NCI-H2171 treated with DMSO at 0.1 percent for 48 hours (cell line): ENCODE results near the gene DNAH1.

ENCODE experiments used
- DNase-seq: peaks from one replicate; lab custom pipeline; 2025; lab: John Stamatoyannopoulos, UW

Gene DNAH1

GRCh38 chr3:52358362-52358940 is 42.3 kb downstream of the DNAH1 start:
- no peak for DNase-seq

DNA sequence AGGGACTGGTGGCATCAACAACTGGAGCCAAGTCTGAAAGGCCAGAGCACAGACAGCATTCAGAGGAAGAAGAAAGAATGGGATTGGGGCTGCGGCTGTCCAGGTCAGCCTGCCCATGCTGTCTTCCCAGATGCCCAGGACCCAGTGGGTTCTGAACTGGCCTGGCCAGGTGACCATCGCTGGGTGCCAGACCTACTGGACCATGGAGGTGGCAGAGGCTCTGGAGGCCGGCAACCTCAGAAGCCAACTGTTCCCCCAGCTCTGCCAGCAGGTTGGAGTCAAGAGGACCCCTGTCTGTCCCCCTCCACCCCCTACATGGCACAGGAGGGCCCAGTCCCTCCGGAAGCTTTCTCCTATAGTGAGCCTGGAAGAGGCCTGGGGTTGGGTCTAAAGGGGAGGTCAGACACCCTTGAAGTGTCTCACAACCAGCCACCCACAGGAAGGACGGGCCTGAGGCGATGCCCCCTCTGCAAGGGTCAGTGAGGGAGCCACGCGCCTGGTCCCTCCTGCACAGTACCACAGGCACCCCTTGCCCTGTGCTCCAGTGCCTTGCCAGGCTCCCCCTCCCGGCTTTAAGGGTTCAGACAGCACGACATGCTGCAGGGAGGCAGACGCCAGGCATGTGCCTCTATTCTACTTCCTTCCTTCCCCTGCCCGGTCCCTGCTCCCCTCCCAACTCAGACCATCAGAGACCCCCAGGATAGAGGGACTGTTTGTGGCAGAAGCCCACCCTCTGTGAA is 43.2 kb downstream of the DNAH1 start:
- DNase-seq: no peak

DNA sequence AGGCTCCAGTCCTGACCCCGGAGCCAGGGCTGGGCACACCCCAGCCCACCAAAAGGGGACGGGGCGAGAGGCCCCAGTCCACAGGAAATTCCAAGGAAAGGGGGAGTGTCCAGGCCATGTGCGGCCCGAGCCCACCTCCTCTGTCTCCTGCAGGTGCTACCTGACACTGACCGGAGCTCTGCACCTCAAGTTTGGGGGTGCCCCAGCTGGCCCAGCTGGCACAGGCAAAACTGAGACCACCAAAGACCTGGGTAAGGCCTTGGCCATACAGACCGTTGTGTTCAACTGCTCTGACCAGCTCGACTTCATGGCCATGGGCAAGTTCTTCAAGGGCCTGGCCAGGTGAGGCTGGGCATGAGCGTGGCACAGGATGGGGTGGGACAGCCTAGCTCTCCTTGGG is 44.9 kb downstream of the DNAH1 start:
- no peak for DNase-seq

DNA sequence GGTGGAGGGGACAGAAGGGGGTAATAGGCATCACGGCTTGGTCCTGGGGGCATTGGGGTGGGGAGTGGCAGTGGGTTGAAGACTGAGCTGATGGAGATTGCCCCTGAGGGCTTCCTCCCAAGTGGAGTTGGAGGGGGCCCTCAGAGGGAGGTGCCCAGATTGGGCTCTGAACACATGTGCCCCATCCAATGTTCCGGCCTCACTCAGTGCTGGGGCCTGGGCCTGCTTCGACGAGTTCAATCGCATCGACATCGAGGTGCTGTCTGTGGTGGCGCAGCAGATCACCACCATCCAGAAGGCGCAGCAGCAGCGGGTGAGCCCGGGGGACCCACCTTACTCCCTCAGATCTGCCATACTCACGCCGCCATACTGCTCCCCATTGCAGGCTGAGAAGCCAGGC is 45.3 kb downstream of the DNAH1 start:
- no peak for DNase-seq

- DNase-seq: no peak
These were observed 45.8 kb downstream of the DNAH1 start for GRCh38 chr3:52361898-52362297.

DNA sequence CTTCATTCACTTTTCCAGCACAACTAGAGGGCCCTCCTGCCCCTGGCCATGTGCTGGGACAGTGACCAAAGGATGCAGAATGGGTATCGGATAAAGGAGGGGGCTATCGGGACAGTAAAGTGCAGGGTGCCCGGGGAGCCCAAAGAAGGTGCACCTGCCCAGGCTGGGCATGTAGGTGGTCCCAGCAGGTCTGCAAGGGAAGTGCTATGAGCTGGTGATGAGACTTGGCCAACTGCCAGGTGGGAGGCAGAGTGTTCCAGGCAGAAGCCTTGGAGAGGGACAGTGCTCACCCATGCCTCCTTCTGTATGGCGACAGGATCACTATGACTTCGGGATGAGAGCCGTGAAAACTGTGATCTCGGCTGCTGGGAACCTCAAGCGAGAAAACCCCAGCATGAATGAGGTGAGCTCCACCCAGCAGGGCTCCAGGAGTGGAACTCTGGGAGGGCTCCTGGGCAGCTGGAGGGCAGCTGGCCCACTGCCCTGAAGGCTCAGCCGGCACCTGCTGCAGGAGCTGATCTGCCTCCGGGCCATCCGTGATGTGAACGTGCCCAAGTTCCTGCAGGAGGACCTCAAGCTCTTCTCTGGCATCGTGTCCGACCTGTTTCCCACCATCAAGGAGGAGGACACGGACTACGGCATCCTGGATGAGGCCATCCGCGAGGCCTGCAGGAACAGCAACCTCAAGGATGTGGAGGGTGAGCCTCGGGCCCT is 48.4 kb downstream of the DNAH1 start:
- no peak for DNase-seq

- DNase-seq: no peak
These were observed 50.4 kb downstream of the DNAH1 start for GRCh38 chr3:52366527-52366926.

- no peak for DNase-seq
These were observed 52.1 kb downstream of the DNAH1 start for GRCh38 chr3:52367891-52368880.

- DNase-seq: no peak
These were observed 54.4 kb downstream of the DNAH1 start for GRCh38 chr3:52370531-52370930.

DNA sequence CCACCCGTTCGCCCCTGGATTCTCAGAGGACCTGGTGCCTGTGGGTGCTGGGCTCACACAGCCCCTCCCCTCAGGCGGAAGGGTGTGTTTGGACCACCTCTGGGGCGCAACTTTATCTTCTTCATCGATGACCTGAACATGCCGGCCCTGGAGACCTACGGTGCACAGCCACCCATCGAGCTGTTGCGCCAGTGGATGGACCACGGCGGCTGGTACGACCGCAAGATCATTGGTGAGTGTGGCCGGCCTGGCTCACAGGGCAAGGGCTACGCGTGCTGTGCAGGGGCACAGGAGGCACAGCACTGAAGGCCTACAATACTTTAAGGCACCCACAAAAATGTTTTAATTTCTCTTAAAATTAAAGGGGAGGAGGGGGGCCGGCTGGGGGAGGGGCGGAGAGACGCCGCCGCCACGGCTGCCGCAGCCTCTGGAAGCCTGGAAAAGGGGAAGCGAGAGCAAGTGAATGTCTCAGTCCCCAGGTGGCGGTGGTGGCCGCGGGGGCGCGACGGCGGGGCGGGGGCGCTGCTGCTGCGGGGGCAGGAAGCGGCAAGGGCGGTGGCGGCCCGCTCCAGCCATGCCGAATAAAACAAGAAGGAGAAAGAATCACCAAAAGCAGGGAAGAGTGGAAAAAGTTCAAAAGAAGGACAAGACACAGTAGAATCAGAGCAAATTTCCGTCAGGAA is 56.8 kb downstream of the DNAH1 start:
- DNase-seq: no peak

DNA sequence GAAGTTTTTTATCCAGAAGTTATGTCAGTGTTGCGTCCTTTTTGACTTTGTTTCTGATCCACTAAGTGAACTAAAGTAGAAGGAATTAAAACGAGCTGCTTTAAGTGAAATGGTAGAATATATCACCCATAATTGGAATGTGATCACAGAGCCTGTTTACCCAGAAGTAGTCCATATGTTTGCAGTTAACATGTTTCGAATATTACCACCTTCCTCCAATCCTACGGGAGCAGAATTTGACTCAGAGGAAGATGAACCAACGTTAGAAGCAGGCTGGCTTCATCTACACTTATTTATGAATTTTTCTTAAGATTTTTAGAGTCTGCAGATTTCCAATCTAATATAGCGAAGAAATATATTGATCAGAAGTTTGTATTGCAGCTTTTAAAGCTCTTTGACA is 57.6 kb downstream of the DNAH1 start:
- no peak for DNase-seq

- DNase-seq: no peak
These were observed 58.1 kb downstream of the DNAH1 start for GRCh38 chr3:52374173-52374572.

GRCh38 chr3:52379610-52380009 is 63.5 kb downstream of the DNAH1 start:
- DNase-seq: no peak

DNA sequence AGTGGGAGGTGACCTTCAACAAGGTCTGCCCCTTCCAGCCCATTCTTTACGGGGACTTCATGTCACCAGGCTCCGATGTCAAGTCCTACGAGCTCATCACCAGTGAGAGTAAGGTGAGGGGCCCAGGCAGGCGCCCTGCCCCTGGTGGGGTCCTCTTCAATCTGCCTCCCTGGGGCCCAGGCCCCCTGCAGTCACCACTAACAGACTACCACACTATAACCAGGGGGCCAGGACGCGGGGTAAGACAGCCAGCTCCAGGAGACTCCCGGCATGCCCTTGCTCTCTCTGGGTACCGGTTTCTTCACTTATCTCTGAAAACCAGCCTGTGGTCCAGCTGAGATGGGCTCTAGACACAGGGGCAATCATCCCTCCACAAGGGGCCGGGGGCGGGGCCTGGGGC is 63.9 kb downstream of the DNAH1 start:
- DNase-seq: no peak

- DNase-seq: no peak
These were observed 65.5 kb downstream of the DNAH1 start for GRCh38 chr3:52381623-52382022.

DNA sequence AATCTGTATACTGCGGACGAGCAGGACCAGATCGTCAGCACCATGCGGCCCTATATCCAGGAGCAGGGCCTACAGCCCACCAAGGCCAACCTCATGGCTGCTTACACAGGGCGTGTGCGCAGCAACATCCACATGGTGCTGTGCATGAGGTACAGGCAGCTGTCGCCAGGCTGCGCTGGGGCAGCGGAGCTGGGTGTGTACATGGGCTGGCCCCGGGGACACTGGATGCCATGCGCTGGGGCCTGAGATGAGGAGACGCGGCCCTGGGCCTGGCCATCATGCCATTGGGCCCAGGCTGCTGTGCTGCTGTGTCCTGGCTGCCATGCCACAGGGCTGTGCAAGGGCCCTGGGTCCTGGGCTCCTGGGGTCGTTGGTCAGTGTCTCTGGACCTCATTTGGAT is 67.3 kb downstream of the DNAH1 start:
- DNase-seq: no peak

DNA sequence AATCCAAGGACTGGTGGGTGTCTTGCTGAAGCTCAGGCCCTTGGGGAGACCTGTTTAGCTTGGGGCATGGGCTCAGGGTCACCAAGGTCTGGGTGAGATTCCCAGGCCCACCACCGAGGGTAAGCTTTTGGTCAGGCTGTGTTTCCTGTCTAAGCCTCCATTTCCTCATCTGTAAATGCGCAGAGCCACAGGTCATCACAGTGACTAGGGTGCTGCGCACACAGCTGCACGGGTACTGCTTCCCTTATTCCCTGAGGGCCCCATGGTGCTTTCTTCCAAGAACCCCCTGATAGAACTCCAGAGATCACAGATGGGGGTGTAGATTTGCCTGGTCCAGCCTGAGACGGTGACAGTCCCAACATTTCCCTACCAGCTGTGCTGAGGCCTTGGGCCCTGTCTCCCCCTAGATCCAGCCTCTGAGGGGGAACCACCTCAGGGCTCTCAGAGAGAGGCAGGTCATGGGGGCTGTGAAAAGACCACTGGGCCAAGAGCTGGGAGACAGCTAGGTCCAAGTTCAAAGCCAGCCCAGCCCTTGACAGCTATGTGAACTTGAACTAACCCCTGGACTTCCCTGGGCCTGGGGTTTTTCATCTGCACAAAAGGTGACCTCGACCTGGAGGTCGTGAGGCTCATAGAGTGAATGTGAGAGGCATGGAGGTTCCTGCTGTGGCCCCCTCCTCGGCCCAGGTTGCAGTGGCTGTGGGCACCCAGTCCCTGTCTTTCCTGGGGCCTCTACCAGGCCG is 68.1 kb downstream of the DNAH1 start:
- DNase-seq: no peak

GRCh38 chr3:52385157-52385556 is 69.0 kb downstream of the DNAH1 start:
- DNase-seq: no peak

- DNase-seq: no peak
These were observed 71.4 kb downstream of the DNAH1 start for GRCh38 chr3:52387481-52387880.

- DNase-seq: no peak
These were observed 72.3 kb downstream of the DNAH1 start for GRCh38 chr3:52388348-52388821.

DNA sequence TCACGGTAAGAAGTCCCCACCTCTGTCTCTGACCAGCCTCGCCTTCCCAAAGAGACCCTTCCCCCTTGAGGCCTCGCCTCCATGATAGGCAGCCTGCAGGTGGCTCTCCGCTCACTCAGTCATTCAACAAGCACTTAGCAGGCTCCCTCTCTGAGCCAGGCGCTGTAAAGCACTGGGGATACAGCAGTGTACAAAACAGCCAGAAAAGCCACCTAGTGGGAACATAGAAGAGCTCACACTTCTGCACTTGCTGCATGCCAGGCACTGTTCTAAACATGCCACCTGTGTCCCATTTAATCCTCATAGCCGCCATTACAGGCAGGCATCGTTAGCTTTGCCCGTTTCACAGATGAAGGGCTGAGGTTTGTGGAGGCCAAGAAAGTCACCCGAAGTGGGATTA is 72.8 kb downstream of the DNAH1 start:
- DNase-seq: no peak
